Stimulated activated CD4-positive, alpha-beta T cell treated with anti-CD3 and anti-CD28 coated beads, Interleukin-15, amount 100 ng/mL, for 1 hour (primary cell): ENCODE data around the gene COX8A.

ENCODE experiments used
- DNase-seq, 2 donors: peaks; one replicate each; pipeline ENCODE4 v3.0.0-alpha.2; 2020; ENCODE audit warnings: low read depth in 1 of 2, low spot score in 1 of 2

Gene COX8A

DNA sequence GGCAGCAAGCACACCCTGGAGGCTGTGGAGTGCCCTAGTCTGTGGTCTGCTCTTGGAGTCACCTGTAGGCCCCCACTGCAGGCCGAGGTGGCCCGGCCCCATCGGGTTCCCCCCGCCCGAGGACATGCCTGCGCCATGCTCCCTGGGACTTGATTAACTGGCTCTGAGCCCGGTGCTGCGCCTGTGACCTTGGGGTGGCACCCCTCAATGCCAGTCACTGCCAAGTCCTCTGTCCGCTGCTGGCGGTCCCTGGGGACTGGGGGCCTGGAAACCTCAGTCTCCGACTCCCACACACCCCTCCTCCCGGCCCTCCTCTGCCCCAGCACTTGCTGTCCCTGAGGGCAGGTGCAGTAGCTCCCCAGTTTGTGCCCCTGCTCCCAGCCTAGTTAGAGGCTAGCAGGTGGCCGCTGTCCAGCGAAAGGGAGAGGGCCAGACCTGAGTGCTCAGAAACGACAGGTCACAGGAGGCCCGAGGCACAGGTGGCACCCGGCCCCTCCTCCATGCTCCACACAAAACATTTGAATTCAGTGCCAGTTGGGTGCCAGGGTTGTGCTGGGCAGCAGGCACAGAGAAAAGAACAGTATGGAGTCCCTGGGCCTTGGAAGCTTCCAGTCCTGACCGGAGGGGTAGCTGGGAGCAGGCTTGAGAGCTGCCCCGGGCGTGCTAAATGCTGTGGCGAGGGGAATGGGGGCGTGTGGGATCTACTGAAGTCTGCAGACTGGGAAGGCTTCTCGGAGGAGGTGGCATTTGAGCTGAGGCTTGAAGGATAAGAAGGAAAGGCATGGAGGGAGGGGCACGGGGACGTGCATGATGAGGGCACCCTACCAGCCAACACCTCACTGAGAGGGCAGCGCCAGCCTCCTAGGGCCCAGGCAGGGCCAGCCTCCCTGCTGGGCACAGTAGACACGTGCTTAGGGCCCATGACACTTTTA is 45.0 kb downstream of the COX8A start:
- no peak for DNase-seq

DNA sequence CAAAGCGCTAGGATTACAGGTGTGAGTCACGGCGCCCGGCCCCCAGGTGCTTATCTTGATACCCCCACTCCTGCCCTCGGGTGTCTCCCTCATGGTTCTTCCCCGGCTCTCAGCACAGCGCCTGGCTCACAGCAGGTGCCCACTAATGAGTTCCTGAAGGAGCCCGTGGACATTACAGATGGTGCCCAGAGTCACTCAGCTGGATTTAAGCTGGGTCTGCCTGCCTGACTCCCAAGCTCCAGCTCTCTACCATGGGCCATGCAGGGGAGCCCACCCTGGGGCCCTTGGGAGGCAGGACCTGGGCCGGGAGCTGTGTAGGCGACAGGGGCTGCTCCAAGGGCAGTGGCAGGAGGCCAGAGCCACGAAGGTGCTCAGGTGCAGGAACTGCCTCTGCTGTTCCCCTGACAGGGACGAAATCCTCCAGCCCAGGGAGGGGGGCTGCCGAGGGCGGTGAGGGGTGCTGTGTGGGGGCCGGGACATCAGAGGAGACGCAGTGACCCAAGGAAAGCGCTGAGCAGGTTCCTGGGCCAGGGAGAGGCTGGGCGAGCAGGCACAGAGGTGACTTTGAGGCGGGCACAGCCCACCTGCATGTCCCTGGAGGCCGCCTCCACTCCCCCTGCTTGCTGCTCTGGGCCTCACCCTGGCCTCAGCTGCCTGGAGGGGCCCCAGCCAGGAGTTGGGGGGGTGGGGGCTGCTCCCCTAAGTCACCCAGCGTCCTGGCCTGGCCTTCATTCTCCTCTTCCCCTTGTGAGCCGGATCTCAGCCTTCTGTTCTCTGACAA is 46.7 kb downstream of the COX8A start:
- no peak for DNase-seq

DNA sequence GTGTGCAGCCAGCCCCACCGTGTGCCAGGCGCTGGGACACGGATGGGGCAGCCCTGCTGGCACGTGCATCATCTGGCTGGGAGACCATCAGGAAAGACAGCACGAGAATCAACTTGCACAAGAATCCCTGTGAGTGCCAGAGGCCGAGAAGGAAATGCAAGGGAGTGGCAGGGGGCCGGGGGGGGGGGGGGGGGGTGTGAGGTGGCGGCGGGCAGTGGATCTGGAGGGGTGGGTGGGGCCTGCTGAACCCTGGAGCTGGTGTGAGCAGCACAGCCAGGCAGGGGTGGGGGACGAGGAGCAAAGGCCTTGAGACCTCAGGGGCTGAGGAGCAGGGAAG is 47.3 kb downstream of the COX8A start:
- no peak for DNase-seq

DNA sequence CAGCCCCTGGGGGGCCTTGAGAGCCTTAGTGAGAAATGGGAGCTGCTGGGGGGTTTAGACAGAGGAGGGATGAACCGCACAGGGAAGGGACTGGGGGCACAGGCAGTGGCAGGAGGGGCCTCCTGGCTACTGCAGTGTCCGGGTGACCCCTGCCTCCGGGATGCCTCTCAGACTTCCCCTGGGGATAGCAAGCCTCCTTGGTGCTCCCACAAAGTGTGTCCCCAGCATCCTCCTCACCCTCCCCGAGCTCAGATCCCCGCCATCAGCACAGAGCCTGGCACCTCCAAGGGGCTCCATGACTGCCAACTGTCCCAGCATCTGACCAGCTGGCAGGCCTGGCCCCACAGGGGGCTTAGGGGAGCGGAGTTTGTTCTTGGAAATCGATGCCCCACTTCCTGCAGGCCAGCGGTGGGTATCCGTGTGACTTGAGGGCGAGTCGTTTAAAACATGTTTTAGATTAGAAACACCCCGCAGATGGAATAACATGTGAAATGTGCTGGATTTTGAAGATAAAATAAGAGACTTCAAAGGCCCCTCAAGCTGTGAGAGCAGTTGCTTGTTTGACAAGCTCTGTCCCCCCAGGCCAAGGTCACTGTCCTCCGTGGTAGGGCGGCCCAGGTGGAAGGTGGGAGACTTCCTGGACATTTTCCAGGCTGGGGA is 47.8 kb downstream of the COX8A start:
- no peak for DNase-seq

DNA sequence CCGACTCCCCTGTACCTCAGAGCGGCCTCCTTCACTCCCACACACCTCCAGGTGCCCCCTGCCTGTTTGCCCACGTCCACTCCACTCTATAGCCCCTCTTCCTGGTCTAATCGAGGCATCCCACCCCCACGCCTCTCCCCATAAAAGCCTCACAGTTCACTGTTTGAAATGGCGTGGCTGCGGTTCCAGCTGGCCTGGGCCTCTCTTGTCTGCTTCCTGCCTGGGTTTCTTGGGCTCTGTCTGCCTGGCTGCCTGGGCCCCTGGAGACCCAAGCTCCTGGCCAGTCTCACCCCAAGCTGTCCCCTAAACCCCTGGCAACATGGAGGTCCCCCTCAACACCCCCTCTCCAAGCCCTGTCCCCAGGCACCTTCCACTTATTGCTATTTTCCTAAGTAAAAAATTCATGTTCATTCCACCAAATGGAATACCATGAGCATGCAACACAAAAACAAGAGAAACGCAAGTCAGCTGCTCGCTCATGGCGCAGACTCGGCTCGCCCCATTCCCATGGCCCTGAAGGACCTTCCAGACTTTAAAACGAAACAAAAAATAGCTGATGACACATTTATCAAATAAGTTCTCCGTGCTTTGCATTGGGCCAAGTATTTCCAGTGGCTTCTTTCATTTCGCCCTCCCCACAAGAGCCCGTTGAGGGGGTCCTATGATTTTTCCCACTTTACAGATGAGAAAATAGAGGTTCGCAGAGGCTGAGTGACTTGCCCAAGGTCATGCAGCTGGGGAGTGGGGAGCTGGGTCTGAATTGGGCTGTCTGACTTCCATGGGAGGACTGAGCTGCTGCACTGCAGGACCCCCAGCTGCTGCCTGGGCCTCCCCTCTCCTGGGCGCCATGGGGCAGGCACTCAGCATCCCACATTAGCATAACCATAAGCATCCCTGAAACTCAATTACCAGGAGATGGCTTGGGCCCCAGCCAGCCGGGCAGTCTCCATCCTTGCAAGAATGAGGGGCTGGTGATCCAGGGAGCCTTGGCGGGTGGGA is 49.6 kb downstream of the COX8A start:
- DNase-seq: no peak

DNA sequence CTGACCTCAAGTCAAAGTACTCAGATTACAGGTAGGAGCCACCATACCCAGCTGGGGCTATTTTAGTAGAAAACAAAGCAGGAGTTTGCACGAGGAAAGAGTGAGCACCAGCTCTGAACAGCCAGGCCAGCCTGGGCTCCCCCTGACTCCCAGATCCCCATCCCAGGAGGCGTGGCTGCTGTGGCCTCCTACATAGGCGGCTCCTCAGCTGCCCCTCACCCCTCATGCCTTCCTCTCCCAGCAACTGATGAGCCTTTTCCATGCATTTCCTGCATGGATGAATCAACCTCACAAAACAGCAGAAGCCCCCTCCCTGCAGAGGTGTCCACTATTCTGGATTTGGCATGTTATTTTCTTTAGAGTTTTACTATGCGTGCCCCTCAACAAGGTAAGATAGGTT is 50.8 kb downstream of the COX8A start:
- no peak for DNase-seq
